Body of pancreas (tissue), 4 donors: ENCODE data around the gene MED10. TPM values are rescaled to one million over a fixed set of nuclear protein-coding genes. Genes with fewer than 3 reads are reported as not detected.

Experiments used
- ATAC-seq: fragments of 150-250 bp; one replicate; pipeline ENCODE4 v1.9.1; 2016
- DNase-seq, 4 donors: peaks; one replicate each; pipeline ENCODE4 v3.0.0-alpha.2; 2019
- H3K27ac ChIP-seq, 4 donors: fragments of 200-600 bp; sonication (generic); 1 replicate in 3 of 4; 2 replicates in 1 of 4; pipeline versions ENCODE4 v1.5.1 to v1.6.1; 2016 to 2019; ENCODE audit warnings: mild to moderate bottlenecking in 1 of 4, mixed read lengths in 1 of 4, moderate library complexity in 1 of 4
- H3K27me3 ChIP-seq, 2 donors: fragments of 200-600 bp; sonication (generic); one replicate each; pipeline ENCODE4 v1.6.0; 2016; ENCODE audit warnings: mild to moderate bottlenecking in 1 of 2
- H3K36me3 ChIP-seq, 2 donors: fragments of 200-600 bp; sonication (generic); replicated peaks in 1 of 2; 2 replicates each; pipeline ENCODE4 v1.5.1; 2016; ENCODE audit warnings: low read depth in 2 of 2; ENCODE audit not compliant: insufficient read depth in 1 of 2
- H3K4me1 ChIP-seq: fragments of 200-600 bp; sonication (generic); one replicate; pipeline ENCODE4 v1.6.0; 2016
- H3K4me3 ChIP-seq, 2 donors: fragments of 200-600 bp; sonication (generic); 1 replicate in 1 of 2; 2 replicates in 1 of 2; pipeline ENCODE4 v1.5.1; 2016 to 2019
- H3K9me3 ChIP-seq, 3 donors: fragments of 200-600 bp; sonication (generic); 1 replicate in 2 of 3; 2 replicates in 1 of 3; pipeline ENCODE4 v1.5.1; 2016
- POLR2A ChIP-seq, 3 donors: fragments of 450-650 bp; IDR thresholded peaks; one replicate each; pipeline ENCODE4 v1.6.1; 2016; ENCODE audit warnings: antibody characterized with exemption in 3 of 3, mild to moderate bottlenecking in 2 of 3
- WGBS, 2 donors: methylation state at CpG; one replicate each; pipeline ENCODE4 v1.1.5; 2017; 5-methylcytosine and 5-hydroxymethylcytosine counted together
- intact Hi-C: fragments of 100-400 bp; cut with DNase I; formaldehyde crosslinking; loops from one replicate; pipeline ENCODE4 v1.15.1; 2023
- total RNA-seq, 2 donors: library from RNA; depleted of rRNA; stranded (reverse); fragments of >200 nt; gene quantifications; one replicate each; pipeline ENCODE4 v1.1.0, GENCODE V29; 2016
- TF ChIP-seq, protein P1 (sequence below), 7 experiments: fragments of 450-650 bp in 4 of 7; fragments of 200-600 bp in 3 of 7; sonication (generic) in 3 of 7; IDR thresholded peaks; one replicate each; pipeline ENCODE4 v1.5.1; 2016 to 2019; ENCODE audit warnings: antibody characterized with exemption in 7 of 7

Gene MED10
- total RNA-seq, 2 donors from 2014 or later = 9.6 to 15.5 TPM

DNA sequence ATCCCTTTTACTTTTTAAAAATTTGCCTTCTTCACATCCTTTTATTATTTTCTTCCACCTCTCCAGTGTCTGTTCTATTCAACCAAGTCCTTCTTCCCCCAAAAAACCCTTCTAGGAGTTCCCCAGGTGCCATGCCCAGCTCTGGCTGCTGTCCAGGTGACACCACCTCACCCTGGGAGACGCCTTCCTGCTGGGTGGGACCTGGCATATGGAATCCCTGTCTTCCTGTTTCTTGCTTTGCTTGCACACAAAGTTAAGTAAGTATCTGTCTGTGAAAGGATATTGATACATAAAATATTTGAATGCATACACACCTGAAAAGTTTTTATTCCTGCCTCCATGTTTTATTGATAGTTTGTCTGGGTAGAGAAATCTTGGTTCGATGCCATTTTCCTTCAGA is 23.1 kb upstream of the MED10 start:
- TF ChIP-seq, protein P1, sequence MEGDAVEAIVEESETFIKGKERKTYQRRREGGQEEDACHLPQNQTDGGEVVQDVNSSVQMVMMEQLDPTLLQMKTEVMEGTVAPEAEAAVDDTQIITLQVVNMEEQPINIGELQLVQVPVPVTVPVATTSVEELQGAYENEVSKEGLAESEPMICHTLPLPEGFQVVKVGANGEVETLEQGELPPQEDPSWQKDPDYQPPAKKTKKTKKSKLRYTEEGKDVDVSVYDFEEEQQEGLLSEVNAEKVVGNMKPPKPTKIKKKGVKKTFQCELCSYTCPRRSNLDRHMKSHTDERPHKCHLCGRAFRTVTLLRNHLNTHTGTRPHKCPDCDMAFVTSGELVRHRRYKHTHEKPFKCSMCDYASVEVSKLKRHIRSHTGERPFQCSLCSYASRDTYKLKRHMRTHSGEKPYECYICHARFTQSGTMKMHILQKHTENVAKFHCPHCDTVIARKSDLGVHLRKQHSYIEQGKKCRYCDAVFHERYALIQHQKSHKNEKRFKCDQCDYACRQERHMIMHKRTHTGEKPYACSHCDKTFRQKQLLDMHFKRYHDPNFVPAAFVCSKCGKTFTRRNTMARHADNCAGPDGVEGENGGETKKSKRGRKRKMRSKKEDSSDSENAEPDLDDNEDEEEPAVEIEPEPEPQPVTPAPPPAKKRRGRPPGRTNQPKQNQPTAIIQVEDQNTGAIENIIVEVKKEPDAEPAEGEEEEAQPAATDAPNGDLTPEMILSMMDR (IDR thresholded peaks at IDR 0.05) = no peak
- TF ChIP-seq POLR2A (IDR thresholded peaks at IDR 0.05) = no peak
- ATAC-seq (no peak), DNase-seq (no peak)
- H3K36me3 ChIP-seq = no peaks in the 10 kb centered on the region
- intact Hi-C loops = no loop called here
- H3K4me3 ChIP-seq = no peak overlapping the region
- no peak overlapping the region for H3K27ac ChIP-seq
- H3K9me3 ChIP-seq = no peaks in the 10 kb centered on the region
- H3K27me3 ChIP-seq = no peaks in the 10 kb centered on the region
- H3K4me1 ChIP-seq = no peaks in the 10 kb centered on the region
- WGBS, 2 donors = 53 to 63% methylated on average over 2 of the region's 2 CpGs

DNA sequence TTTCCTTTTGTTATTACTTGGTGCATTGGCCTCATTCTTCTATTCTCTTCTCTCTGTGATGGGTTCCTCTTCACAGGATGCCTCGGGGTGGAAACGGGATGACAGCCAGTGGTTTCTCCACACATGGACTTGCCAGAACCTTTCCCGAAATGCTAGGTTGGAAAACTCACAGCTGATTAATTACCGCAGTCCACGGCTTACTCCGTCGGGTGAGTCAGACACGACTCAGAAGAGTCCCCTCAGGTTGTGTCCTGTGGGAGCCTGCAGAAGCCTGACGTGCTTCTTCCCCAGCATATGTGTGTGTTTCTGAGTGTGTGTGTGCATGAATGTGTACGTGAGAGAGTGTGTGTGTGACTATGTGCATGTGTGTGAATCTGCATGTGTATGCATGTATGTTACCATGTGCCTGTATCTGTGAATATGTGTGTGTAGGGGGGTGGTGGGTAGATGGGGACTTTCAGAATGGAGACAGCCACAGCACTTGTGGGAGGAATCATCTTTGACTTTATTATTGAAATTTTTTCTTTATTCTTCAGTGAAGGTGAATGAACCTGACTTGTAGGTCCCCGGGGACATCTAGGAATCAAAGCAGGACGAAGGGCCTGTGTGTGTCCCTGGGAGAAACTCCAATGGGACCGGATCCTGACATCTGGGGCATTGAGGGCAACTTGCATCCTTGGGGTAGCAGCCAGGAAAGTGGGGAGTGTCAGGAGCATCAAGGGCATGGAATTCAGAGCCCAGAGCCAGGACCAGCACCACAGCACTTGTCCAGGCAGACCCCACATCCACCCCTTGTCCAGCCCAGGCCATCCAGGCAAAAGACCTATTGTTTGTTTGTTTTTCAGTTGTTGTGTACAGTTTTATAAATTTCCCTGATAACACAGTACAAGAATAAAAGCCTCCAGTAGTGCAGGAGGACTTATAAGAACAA is 21.9 kb upstream of the MED10 start:
- no peaks in the 10 kb centered on the region for H3K36me3 ChIP-seq
- intact Hi-C loops = no loop called here
- no peak overlapping the region for H3K4me3 ChIP-seq
- H3K27me3 ChIP-seq = no peaks in the 10 kb centered on the region
- no peak for TF ChIP-seq POLR2A (IDR thresholded peaks at IDR 0.05)
- TF ChIP-seq, protein P1 (IDR thresholded peaks at IDR 0.05) = no peak
- H3K27ac ChIP-seq = no peak overlapping the region
- no peaks in the 10 kb centered on the region for H3K4me1 ChIP-seq
- WGBS, 2 donors = 50 to 51% methylated on average over 13 of the region's 13 CpGs
- no peak for ATAC-seq
- no peak for DNase-seq
- no peaks in the 10 kb centered on the region for H3K9me3 ChIP-seq

DNA sequence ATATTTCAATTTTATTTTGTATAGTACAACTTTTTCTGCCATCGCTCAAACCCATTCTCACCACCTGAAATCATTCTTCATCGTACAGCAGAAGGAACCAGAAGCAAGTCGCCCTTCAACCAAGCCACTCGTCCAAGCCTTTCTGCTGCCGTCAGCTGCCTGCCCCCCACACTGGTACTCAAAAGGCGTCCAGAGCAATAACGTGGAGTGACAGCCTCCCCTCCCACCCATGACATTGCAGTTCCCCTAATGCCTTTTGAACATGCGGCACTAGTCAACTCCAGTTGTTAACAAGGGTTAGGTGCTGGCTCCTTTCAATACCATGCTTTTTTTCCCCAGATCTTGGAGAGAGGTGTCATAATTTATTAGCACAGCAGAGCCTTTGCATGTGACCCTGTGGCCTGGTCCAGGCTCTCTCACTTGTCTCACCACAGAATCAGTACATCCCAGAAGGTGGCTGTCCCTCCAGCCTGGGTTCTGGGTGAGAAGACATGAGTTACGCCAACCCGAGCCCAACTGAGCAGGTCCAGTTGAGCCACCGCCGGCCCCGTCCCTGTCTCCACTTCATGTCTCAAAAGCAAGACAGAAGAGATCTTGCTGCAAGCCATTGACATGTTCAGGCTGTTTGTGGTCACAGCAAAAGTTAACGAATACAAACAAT is 20.4 kb upstream of the MED10 start:
- H3K4me3 ChIP-seq = no peak overlapping the region
- intact Hi-C loops = no loop called here
- TF ChIP-seq, protein P1 (IDR thresholded peaks at IDR 0.05) = no peak
- no peak for TF ChIP-seq POLR2A (IDR thresholded peaks at IDR 0.05)
- no peaks in the 10 kb centered on the region for H3K4me1 ChIP-seq
- no peak overlapping the region for H3K27ac ChIP-seq
- no peaks in the 10 kb centered on the region for H3K36me3 ChIP-seq
- no peaks in the 10 kb centered on the region for H3K9me3 ChIP-seq
- 74 to 78% methylated on average over 14 of the region's 14 CpGs for WGBS, 2 donors
- no peaks in the 10 kb centered on the region for H3K27me3 ChIP-seq
- no peak for ATAC-seq
- DNase-seq = no peak

DNA sequence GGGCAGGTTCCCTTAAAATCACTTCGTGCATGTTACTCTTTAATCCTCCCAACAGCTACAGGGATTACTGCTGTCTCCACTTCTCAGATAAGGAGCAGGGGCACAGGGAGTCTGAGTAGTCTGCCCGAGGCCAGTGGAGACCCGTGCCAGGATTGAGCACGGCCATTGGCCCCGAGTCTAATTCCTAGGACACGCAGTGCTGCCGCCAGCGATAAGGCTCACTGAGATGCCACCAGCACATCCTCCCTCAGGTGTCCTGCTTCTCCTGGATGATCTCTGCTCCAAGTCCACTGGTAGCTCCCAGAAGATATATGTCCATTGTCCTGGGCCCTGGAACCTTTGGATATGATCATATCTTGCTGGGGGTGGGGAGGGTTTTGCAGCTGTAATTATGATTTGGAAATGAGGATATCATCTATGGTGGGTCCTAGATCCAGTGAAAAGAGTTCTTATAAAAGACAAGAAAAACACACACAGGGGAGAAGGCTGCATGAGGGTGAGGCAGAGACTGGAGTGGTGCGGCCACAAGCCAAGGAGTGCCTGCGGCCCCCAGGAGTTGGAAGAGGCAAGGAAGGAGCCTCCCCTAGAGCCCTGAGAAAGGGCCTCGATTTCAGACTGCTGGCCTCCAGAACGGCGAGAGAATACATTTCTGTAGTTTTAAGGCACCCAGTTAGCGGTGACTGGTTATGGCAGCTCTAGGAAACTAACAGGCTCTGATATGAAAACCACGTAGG is 19.4 kb upstream of the MED10 start:
- WGBS, 2 donors = 80 to 85% methylated on average over 10 to 15 of the region's 15 CpGs
- Histone ChIP-seq H3K9me3 (no peaks in the 10 kb centered on the region), H3K4me1 (no peaks in the 10 kb centered on the region), H3K36me3 (no peaks in the 10 kb centered on the region), H3K27me3 (no peaks in the 10 kb centered on the region), H3K27ac (no peak overlapping the region), H3K4me3 (no peak overlapping the region)
- TF ChIP-seq, protein P1 (IDR thresholded peaks at IDR 0.05) = no peak
- ATAC-seq (no peak), DNase-seq (no peak)
- intact Hi-C loops = no loop called here
